ENCODE results near the gene SLC38A8. TPM values are rescaled to one million over a fixed set of nuclear protein-coding genes. Genes with fewer than 3 reads are reported as not detected.

The SLC38A8 gene
- total and polyA plus RNA-seq, 4 donors: 1.2 TPM; not detected in 3

DNA sequence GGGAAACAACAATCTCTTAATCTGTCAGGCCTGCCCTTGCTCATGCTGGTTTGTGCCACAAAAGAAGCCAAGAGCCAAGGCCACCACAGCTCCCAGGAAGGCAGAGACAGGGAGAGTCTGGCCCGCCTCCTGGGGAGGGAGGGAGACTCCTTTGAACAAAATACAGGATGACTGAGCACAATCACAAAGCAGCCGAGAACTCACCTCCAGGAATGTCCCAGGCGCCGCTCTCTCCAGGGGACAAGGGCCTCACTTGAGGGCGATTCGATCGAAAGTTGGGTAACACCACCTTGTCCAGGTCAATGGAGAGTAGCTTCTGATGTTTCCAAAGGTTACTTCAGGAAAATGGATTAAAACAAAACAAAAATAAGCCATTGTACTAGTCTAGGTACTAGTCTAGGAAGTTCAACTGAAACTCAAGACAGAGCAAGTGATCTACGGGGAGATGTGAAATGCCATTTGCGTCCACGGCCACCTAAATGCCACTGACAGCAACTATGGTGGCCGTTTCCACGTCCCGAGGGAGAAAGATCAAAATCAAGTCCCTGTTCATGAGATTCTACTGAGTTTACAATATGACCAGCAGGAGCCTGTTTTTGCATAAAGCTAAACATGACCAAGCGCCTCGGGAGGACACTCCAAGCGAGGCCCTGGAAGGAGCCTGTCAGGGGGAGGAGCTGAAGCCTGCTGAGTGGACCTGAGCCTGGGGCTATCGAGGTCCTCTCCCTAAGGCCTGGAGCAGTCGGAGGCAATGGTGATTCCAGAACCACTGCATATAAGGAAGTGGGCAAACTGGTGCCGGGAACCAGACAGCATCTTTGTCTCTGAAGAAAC lies 13.4 kb upstream of the SLC38A8 start:
- Histone ChIP-seq H3K9me3 (ENCODE audit: control insufficient read depth in 4 of 4, insufficient read depth in 3 of 4, low read length in 3 of 4) (no peaks in the 10 kb centered on the region), H3K4me3 (no peak overlapping the region), H3K27ac (ENCODE audit: low read depth in 1 of 2, low read length in 1 of 2) (peak overlapping the region in 1 of 2 donors; percentile 34), H3K9ac (ENCODE audit: insufficient read depth in 1 of 2, low read length in 2 of 2) (no peak overlapping the region), H3K36me3 (ENCODE audit: control insufficient read depth in 4 of 4, insufficient read depth in 4 of 4, low read length in 4 of 4) (peaks cover 10 to 65% (median 37%) of the 10 kb centered on the region in 4 donors), H3K4me1 (ENCODE audit: control insufficient read depth in 5 of 5, insufficient read depth in 5 of 5, low read length in 5 of 5) (peaks cover 0 to 8% (median 0%) of the 10 kb centered on the region in 5 donors), H3K27me3 (ENCODE audit: control insufficient read depth in 3 of 3, insufficient read depth in 3 of 3, low read length in 2 of 3) (no peaks in the 10 kb centered on the region)
- TF ChIP-seq, protein P1, sequence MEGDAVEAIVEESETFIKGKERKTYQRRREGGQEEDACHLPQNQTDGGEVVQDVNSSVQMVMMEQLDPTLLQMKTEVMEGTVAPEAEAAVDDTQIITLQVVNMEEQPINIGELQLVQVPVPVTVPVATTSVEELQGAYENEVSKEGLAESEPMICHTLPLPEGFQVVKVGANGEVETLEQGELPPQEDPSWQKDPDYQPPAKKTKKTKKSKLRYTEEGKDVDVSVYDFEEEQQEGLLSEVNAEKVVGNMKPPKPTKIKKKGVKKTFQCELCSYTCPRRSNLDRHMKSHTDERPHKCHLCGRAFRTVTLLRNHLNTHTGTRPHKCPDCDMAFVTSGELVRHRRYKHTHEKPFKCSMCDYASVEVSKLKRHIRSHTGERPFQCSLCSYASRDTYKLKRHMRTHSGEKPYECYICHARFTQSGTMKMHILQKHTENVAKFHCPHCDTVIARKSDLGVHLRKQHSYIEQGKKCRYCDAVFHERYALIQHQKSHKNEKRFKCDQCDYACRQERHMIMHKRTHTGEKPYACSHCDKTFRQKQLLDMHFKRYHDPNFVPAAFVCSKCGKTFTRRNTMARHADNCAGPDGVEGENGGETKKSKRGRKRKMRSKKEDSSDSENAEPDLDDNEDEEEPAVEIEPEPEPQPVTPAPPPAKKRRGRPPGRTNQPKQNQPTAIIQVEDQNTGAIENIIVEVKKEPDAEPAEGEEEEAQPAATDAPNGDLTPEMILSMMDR (IDR thresholded peaks at IDR 0.05; ENCODE audit: control extremely low read depth, extremely low read depth): no peak
- WGBS, 2 donors: 88 to 93% methylated on average over 19 of the region's 19 CpGs
- no peak for DNase-seq
- no peak for ATAC-seq (ENCODE audit: insufficient read depth, low FRiP score)

DNA sequence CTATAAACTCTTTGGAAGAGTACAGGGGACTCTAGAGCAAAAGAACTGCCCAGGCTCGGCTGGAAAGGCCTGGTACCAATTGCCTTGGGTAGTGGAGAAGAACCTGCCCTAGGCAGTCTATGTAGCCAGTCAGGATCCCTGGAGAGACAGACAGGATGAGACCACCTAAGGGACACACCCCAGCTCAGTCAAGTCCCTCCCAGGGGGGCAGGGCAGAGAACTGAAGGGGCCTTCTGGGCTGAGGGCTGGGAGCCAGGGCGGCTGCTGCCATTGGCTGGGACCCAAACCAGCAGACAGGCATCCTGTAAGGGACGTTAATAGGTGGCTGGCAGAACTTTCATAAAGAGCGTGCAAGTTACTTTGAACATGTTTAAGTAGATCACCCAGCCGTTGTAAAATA lies 12.8 kb upstream of the SLC38A8 start:
- peak; percentile 35 to 51 (median 47) for DNase-seq
- peak overlapping the region in 1 of 2 donors; percentile 34 for H3K27ac ChIP-seq (ENCODE audit: low read depth in 1 of 2, low read length in 1 of 2)
- 70 to 85% methylated on average over 5 of the region's 5 CpGs for WGBS, 2 donors
- no peak overlapping the region for H3K9ac ChIP-seq (ENCODE audit: insufficient read depth in 1 of 2, low read length in 2 of 2)
- H3K4me1 ChIP-seq (ENCODE audit: control insufficient read depth in 5 of 5, insufficient read depth in 5 of 5, low read length in 5 of 5): peaks cover 0 to 8% (median 0%) of the 10 kb centered on the region in 5 donors
- TF ChIP-seq, protein P1 (IDR thresholded peaks at IDR 0.05; ENCODE audit: control extremely low read depth, extremely low read depth): no peak
- H3K4me3 ChIP-seq: no peak overlapping the region
- peaks cover 10 to 67% (median 33%) of the 10 kb centered on the region in 4 donors for H3K36me3 ChIP-seq (ENCODE audit: control insufficient read depth in 4 of 4, insufficient read depth in 4 of 4, low read length in 4 of 4)
- no peak for ATAC-seq (ENCODE audit: insufficient read depth, low FRiP score)
- no peaks in the 10 kb centered on the region for H3K27me3 ChIP-seq (ENCODE audit: control insufficient read depth in 3 of 3, insufficient read depth in 3 of 3, low read length in 2 of 3)
- no peaks in the 10 kb centered on the region for H3K9me3 ChIP-seq (ENCODE audit: control insufficient read depth in 4 of 4, insufficient read depth in 3 of 4, low read length in 3 of 4)

DNA sequence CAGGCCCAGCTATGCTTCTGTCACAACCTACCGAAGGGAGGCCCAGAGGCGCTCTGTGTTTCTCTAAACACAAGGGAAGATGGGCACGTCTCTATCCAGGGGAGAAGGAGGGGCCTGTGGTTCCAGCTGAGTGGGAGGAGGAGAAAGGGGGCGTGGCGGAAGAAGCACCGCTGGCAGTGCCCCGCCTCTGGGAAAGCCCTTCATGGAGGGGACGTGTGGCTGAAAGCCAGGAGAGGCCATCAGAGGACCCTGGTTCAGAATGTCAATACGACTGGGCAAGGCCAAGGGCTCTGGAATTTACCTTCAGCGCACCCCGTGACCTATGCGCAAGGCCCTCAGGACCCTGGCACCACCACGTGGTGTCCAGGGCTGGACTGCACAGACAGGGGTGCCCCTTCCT lies 12.3 kb upstream of the SLC38A8 start:
- DNase-seq: peak in 1 of 3 donors; percentile 32
- no peaks in the 10 kb centered on the region for H3K9me3 ChIP-seq (ENCODE audit: control insufficient read depth in 4 of 4, insufficient read depth in 3 of 4, low read length in 3 of 4)
- TF ChIP-seq, protein P1 (IDR thresholded peaks at IDR 0.05; ENCODE audit: control extremely low read depth, extremely low read depth): no peak
- peak overlapping the region in 1 of 2 donors; percentile 34 for H3K27ac ChIP-seq (ENCODE audit: low read depth in 1 of 2, low read length in 1 of 2)
- no peak overlapping the region for H3K9ac ChIP-seq (ENCODE audit: insufficient read depth in 1 of 2, low read length in 2 of 2)
- H3K4me1 ChIP-seq (ENCODE audit: control insufficient read depth in 5 of 5, insufficient read depth in 5 of 5, low read length in 5 of 5): peaks cover 0 to 8% (median 0%) of the 10 kb centered on the region in 5 donors
- ATAC-seq (ENCODE audit: insufficient read depth, low FRiP score): no peak
- no peak overlapping the region for H3K4me3 ChIP-seq
- 85 to 91% methylated on average over 13 of the region's 13 CpGs for WGBS, 2 donors
- peaks cover 8 to 66% (median 33%) of the 10 kb centered on the region in 4 donors for H3K36me3 ChIP-seq (ENCODE audit: control insufficient read depth in 4 of 4, insufficient read depth in 4 of 4, low read length in 4 of 4)
- H3K27me3 ChIP-seq (ENCODE audit: control insufficient read depth in 3 of 3, insufficient read depth in 3 of 3, low read length in 2 of 3): no peaks in the 10 kb centered on the region

Measured in lung (tissue), 12 donors.